VCaP (cell line): ENCODE results near the gene CAPZB.

Experiments
- H3K27ac ChIP-seq: fragments of 450-650 bp; 2 replicates; pipeline ENCODE4 v1.5.1; 2017
- TF ChIP-seq, protein P1 (sequence below): fragments of 450-650 bp; conservative IDR thresholded peaks from 2 replicates; pipeline ENCODE4 v1.5.1; 2017; ENCODE audit warnings: mild to moderate bottlenecking, moderate library complexity

Gene CAPZB

DNA sequence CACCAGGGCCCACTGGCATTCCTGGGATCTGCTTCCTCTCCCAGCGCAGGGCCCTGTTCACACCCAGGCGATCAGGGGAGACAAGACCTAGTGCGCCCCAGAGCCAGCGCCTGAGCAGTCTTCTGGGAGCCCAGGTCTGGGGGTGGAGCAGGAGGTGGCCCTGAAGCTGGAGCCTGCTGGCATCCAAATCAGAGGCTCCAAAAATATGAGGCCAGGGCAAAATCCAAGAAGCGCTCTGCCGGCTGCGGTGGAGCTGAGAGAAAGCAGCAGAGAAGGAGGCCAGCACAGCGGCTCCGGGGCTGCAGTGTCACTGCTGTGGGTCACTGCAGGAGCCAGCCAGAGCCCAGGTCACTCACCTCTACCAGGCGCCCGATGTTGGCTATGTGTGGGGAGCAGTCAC is 140.5 kb downstream of the CAPZB start:
- TF ChIP-seq, protein P1, sequence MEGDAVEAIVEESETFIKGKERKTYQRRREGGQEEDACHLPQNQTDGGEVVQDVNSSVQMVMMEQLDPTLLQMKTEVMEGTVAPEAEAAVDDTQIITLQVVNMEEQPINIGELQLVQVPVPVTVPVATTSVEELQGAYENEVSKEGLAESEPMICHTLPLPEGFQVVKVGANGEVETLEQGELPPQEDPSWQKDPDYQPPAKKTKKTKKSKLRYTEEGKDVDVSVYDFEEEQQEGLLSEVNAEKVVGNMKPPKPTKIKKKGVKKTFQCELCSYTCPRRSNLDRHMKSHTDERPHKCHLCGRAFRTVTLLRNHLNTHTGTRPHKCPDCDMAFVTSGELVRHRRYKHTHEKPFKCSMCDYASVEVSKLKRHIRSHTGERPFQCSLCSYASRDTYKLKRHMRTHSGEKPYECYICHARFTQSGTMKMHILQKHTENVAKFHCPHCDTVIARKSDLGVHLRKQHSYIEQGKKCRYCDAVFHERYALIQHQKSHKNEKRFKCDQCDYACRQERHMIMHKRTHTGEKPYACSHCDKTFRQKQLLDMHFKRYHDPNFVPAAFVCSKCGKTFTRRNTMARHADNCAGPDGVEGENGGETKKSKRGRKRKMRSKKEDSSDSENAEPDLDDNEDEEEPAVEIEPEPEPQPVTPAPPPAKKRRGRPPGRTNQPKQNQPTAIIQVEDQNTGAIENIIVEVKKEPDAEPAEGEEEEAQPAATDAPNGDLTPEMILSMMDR: no peak
- H3K27ac ChIP-seq: no peak overlapping the region

DNA sequence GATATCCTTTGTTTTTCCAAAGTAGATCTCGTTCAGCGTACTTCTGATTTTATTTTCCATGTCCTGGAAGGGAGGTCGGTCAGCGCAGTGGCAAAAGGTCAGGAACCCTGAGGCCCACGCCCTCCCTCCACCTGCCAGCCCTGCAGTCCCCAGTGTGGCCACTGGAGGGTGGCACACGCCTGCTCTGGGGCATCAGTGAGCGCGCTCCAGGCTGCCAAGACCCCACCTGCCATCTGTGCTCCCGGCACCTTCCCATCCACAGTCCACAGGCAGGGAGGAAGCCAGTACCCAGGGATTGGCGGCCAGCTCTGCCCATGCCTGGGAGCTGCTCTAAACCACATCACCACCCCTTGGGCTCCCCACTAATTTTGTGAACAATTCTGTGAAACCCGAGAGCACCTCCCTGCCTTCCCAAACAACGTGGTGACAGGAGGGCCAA is 140.9 kb downstream of the CAPZB start:
- no peak overlapping the region for H3K27ac ChIP-seq
- TF ChIP-seq, protein P1: peak; percentile 93

DNA sequence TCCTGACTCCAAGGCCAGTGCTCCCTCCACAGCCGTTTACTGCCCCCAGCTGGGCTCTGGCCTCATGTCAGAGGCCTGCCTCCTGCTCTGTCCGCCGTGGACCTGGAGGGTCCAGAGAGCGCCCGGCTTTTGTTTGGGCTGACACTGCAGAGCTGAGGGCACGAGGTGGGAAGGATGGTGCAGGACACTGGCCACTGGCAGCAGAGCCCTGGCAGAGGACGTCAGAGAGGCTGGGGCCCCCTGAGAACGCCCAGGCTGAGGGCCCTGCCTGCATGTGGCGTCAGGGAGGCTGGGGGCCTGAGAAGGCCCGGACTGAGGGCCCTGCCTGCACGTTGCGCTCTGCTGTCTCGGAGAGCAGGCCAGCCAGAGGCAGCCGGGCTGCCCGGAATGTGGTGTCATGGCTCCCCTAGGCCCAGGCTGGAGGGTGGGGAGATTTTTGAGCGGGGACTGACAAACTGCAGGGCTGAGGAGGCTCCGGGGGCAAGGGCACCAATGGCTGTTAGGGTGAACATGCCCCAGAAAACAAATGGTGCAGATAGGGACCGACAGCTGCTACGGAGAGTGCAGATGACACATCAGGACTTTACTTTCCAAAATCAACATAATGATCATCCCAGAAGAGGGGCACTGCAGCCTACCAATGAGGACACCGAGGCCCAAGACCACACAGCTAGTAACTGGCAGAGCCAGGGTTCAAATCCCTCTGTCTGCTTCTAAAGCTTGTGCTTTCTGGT is 141.6 kb downstream of the CAPZB start:
- TF ChIP-seq, protein P1: no peak
- H3K27ac ChIP-seq: no peak overlapping the region

DNA sequence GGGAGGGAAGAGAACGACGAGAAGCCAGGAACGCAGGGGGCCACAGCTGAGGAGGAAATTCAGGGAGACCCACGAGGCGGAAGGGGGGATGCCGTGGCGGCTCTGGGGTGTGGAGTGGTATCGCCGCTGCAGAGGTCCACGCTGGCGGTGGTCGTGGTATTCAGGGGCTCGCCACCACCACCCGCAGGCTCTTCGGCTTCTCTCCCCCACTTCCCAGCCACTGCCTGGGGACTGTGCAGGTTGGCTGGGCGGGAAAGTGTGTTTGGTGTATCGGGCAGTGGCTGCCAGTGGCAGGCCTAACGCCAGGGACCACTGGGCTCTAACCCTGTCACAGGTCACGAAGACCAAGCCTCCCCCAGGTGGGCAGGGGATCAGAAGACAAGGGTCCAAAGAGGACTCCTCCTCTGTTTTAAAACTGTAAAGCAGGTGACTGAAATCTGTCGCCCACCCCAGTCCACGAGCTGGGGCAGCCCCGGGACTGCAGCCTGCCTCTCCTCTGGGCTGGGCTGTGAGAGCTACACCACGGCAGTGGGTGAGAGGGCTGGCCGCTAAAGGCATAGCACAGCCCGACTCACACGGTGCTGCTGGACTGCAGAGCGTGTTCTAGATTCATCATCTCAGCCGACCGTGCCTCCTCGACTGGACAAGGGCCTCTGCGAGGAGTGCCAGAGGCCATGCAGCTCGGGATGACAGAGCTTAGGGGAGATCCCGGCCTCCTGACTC is 142.3 kb downstream of the CAPZB start:
- H3K27ac ChIP-seq: no peak overlapping the region
- TF ChIP-seq, protein P1: no peak

DNA sequence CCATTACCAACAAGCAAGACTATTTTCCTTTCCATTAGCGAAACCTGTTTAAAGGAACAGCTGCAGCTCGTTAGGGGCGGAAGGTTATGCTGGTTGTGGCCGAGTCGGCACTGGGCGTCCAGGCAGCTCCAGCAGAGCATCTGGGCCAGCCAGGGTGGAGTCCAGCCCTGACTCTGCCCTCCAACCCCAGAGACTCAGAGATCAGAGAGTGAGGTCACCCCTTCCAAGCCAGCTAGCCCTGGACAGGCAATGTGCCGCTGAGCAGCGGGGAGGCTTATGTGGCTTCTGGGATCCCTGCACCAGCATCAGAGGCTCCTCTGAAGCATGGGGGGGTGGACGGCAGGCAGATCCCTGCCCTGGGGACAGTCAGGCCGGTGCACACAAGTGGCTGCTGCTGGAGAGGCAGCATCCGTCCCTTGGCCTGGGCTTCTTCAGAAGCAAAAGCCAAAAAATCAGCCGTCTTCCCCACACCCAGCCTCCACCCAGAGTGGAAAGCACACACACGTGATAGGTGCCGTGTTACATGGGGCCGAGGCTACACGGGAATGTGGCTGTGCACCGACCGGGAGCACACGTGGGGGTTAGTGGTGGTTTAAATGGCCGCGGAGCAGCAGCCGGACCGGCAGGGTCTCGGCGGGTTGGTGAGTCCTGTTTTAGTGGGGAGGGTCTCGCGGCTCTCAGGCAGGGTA is 143.1 kb downstream of the CAPZB start:
- TF ChIP-seq, protein P1: no peak
- no peak overlapping the region for H3K27ac ChIP-seq

DNA sequence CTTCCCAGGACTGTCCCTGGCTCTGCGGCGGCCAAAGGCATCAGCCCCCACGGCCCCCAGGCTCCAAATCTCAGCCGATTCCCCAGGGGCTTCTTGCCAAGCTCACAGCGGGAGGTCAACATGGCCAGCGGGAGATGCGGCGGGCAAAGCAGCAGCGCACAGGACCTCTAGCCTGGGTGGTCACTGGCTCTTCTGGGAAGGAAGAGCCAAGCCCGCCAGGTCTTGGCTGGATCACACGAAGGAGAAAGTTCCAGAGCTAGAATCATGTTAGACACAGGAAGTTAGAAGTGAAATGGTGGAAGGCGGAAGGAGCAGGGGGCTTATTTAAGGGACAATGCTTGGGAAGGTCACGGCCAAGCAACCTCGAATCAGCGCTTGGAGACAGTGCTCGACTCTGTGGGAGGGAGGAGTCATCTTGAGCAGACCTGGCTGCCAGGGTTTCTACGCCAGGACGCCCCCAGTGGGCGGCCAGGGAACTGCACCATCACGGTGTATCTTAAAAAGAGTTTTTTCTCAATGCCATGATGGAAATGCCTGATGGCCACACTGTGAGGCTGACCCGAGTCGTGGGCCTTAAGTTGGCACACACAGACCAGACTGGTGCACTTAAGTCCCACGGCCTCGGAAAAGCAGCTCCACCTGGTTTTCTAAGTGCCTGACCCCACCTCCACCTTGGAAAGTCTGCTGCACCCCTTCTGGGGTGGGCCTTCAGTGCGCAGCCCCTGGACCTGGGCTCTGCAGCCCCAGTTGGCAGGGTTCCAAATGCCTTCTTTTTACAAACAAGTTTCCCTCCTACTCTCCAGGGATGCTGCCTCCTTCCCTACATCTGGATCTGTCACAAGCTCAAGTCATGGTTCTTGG is 143.9 kb downstream of the CAPZB start:
- TF ChIP-seq, protein P1: peak; percentile 83
- H3K27ac ChIP-seq: no peak overlapping the region
